Stimulated activated CD8-positive, alpha-beta memory T cell treated with anti-CD3 and anti-CD28 coated beads, Interleukin-7, amount 100 ng/mL, for 48 hours (primary cell): ENCODE measurements around the gene C14orf93.
"Not testable (repeated sequence)": the region's sequence is repeated elsewhere in the genome, so short reads cannot be mapped to it uniquely, and the experiment has no call there.

Experiments
- DNase-seq, 2 donors: peaks; one replicate each; pipeline ENCODE4 v3.0.0-alpha.2; 2020; ENCODE audit warnings: low read depth in 1 of 2; ENCODE audit errors: extremely low read depth in 1 of 2

Gene C14orf93

GRCh38 chr14:22977434-22977683, 32.6 kb downstream of the C14orf93 start:
- DNase-seq, result no peak

GRCh38 chr14:22976620-22977433, 33.1 kb downstream of the C14orf93 start:
- DNase-seq, result no peak

GRCh38 chr14:22974530-22975313, 35.2 kb downstream of the C14orf93 start:
- DNase-seq, result no peak

GRCh38 chr14:22973217-22974032, 36.5 kb downstream of the C14orf93 start:
- no peak for DNase-seq

- DNase-seq, result no peak
Measured at GRCh38 chr14:22972313-22972930, 37.5 kb downstream of the C14orf93 start.

GRCh38 chr14:22971152-22971551, 38.8 kb downstream of the C14orf93 start:
- DNase-seq, result no peak

GRCh38 chr14:22966783-22967269, 43.1 kb downstream of the C14orf93 start:
- no peak for DNase-seq

GRCh38 chr14:22965916-22966782, 43.8 kb downstream of the C14orf93 start:
- DNase-seq, result not testable (repeated sequence)

- no peak for DNase-seq
Measured at GRCh38 chr14:22962061-22962676, 47.8 kb downstream of the C14orf93 start.

GRCh38 chr14:22955702-22956569, 54.0 kb downstream of the C14orf93 start:
- no peak for DNase-seq

- no peak for DNase-seq
Measured at GRCh38 chr14:22952418-22952817, 57.5 kb downstream of the C14orf93 start.

- DNase-seq, result not testable (repeated sequence)
Measured at GRCh38 chr14:22951795-22952194, 58.1 kb downstream of the C14orf93 start.

- no peak for DNase-seq
Measured at GRCh38 chr14:22945642-22946041, 64.3 kb downstream of the C14orf93 start.

GRCh38 chr14:22939684-22940083, 70.3 kb downstream of the C14orf93 start:
- DNase-seq, result no peak
